Measurements from ENCODE around the gene FKBP9. TPM values are rescaled to one million over a fixed set of nuclear protein-coding genes. Genes with fewer than 3 reads are reported as not detected.
"Not testable (repeated sequence)": the region's sequence is repeated elsewhere in the genome, so short reads cannot be mapped to it uniquely, and the experiment has no call there.

The FKBP9 gene
- total RNA-seq, result 124 TPM
- long read RNA-seq, transcript FKBP9-201 (10 exons, 3,462 nt), result major isoform, 113 of 131 reads
- long read RNA-seq, partial matches to known transcripts, result 6 of 131 reads
- long read RNA-seq, other reads (novel, unspliced or antisense), result 11 of 131 reads

GRCh38 chr7:32957326-32958045 is at the start of gene FKBP9:
Gene FKBP9, plus strand, starts transcription at chr7:32957440. Its CDS starts 134 bp downstream, at chr7:32957574.
- intact Hi-C loops (cut with DNase I), result loop anchor here (2.0 to 5.0 kb wide), 4 partner anchors 15 to 465 kb away; partner anchors contain the start of genes KBTBD2, LSM5 and NT5C3A
- peak; percentile 97 for ATAC-seq

GRCh38 chr7:32910195-32910594 is 47.0 kb upstream of the FKBP9 start:
- DNase-seq (ENCODE audit: missing footprints) (no peak), ATAC-seq (no peak)
- intact Hi-C loops (cut with DNase I), result no loop called here

More at GRCh38 chr7:32957326-32958045, at the start of gene FKBP9:
- peak; percentile 91 for DNase-seq (ENCODE audit: missing footprints)

- DNase-seq (ENCODE audit: missing footprints), result no peak
- ATAC-seq, result peak; percentile 33
- intact Hi-C loops (cut with DNase I), result no loop called here
Observed at GRCh38 chr7:32914184-32914583, 43.1 kb upstream of the FKBP9 start.

GRCh38 chr7:32915041-32915536 is 42.2 kb upstream of the FKBP9 start:
- ATAC-seq (no peak), DNase-seq (ENCODE audit: missing footprints) (no peak)
- intact Hi-C loops (cut with DNase I), result no loop called here

- intact Hi-C loops (cut with DNase I), result no loop called here
- DNase-seq (ENCODE audit: missing footprints) (no peak), ATAC-seq (no peak)
Observed at GRCh38 chr7:32916006-32916405, 41.2 kb upstream of the FKBP9 start.

- ATAC-seq; DNase-seq (ENCODE audit: missing footprints); intact Hi-C loops (cut with DNase I): not testable (repeated sequence)
Observed at GRCh38 chr7:32916994-32917393, 40.2 kb upstream of the FKBP9 start.

- intact Hi-C loops (cut with DNase I), result no loop called here
- ATAC-seq (peak; percentile 39), DNase-seq (ENCODE audit: missing footprints) (no peak)
Observed at GRCh38 chr7:32921896-32922295, 35.3 kb upstream of the FKBP9 start.

GRCh38 chr7:32928785-32929298 is 28.4 kb upstream of the FKBP9 start:
- ATAC-seq, result no peak
- intact Hi-C loops (cut with DNase I), result no loop called here
- DNase-seq (ENCODE audit: missing footprints), result no peak

- no peak for DNase-seq (ENCODE audit: missing footprints)
- no peak for ATAC-seq
- intact Hi-C loops (cut with DNase I), result no loop called here
Observed at GRCh38 chr7:32929430-32930143, 27.7 kb upstream of the FKBP9 start.

GRCh38 chr7:32930378-32930777 is 26.9 kb upstream of the FKBP9 start:
- intact Hi-C loops (cut with DNase I), result no loop called here
- DNase-seq (ENCODE audit: missing footprints) (no peak), ATAC-seq (no peak)

GRCh38 chr7:32935558-32935957 is 21.7 kb upstream of the FKBP9 start:
- no peak for ATAC-seq
- intact Hi-C loops (cut with DNase I), result no loop called here
- no peak for DNase-seq (ENCODE audit: missing footprints)

- peak; percentile 57 for ATAC-seq
- intact Hi-C loops (cut with DNase I), result no loop called here
- no peak for DNase-seq (ENCODE audit: missing footprints)
Observed at GRCh38 chr7:32936689-32937088, 20.6 kb upstream of the FKBP9 start.

- ATAC-seq (peak; percentile 62), DNase-seq (ENCODE audit: missing footprints) (no peak)
- intact Hi-C loops (cut with DNase I), result no loop called here
Observed at GRCh38 chr7:32937344-32938174, 19.7 kb upstream of the FKBP9 start.

- ATAC-seq (no peak), DNase-seq (ENCODE audit: missing footprints) (no peak)
- intact Hi-C loops (cut with DNase I), result loop anchor here (5.0 kb wide), 3 partner anchors 121 to 166 kb away; partner anchors contain the start of genes NT5C3A and RP9
Observed at GRCh38 chr7:32941181-32941580, 16.1 kb upstream of the FKBP9 start.

GRCh38 chr7:32941681-32942414 is 15.4 kb upstream of the FKBP9 start:
- no peak for DNase-seq (ENCODE audit: missing footprints)

GRCh38 chr7:32942415-32943251 is 14.6 kb upstream of the FKBP9 start:
- intact Hi-C loops (cut with DNase I), result loop anchor here (2.0 to 5.0 kb wide), 5 partner anchors 14 to 165 kb away; partner anchors contain the start of genes FKBP9, NT5C3A and RP9
- ATAC-seq, result peak; percentile 97
- peak; percentile 93 for DNase-seq (ENCODE audit: missing footprints)

More at GRCh38 chr7:32941681-32942414, 15.4 kb upstream of the FKBP9 start:
- ATAC-seq, result no peak
- intact Hi-C loops (cut with DNase I), result loop anchor here (2.0 to 5.0 kb wide), 5 partner anchors 15 to 165 kb away; partner anchors contain the start of genes FKBP9, NT5C3A and RP9

Measured in Right ventricle myocardium inferior (tissue), 1 donor.